NCI-H1694 (cell line): ENCODE results near the gene SLC25A33.
A peak's percentile ranks its signal among the peaks of the same experiment; 100 is the strongest.
"Not testable (repeated sequence)": the region's sequence is repeated elsewhere in the genome, so short reads cannot be mapped to it uniquely, and the experiment has no call there.

Experiments used
- DNase-seq: peaks from one replicate; lab custom pipeline; 2025; lab: John Stamatoyannopoulos, UW

SLC25A33 gene

GRCh38 chr1:9539829-9540550 lies 725 bp downstream of the SLC25A33 start:
- no peak for DNase-seq

GRCh38 chr1:9542430-9542829 lies 3.2 kb downstream of the SLC25A33 start:
- no peak for DNase-seq

GRCh38 chr1:9544926-9545325 lies 5.7 kb downstream of the SLC25A33 start:
- DNase-seq, result no peak

- DNase-seq, result no peak
Observed at GRCh38 chr1:9549955-9550546, 10.8 kb downstream of the SLC25A33 start.

DNA sequence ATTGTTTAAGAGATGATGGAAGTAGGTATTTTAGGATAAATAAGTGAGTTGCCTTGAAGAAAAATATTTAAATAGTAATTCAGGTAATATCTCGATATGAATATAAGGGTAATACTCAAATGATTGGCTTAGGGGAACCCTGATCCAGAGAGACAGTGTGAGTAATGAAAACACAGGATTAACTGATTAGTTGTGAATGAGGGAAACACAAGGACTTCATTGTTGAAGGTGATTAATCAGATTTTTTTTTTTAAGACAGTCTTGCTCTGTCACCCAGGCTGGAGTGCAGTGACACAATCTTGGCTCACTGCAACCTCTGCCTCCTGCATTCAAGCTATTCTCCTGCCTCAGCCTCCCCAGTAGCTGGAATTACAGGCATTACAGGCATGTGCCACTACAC lies 12.7 kb downstream of the SLC25A33 start:
- no peak for DNase-seq

GRCh38 chr1:9553736-9554144 lies 14.5 kb downstream of the SLC25A33 start:
- DNase-seq, result no peak

DNA sequence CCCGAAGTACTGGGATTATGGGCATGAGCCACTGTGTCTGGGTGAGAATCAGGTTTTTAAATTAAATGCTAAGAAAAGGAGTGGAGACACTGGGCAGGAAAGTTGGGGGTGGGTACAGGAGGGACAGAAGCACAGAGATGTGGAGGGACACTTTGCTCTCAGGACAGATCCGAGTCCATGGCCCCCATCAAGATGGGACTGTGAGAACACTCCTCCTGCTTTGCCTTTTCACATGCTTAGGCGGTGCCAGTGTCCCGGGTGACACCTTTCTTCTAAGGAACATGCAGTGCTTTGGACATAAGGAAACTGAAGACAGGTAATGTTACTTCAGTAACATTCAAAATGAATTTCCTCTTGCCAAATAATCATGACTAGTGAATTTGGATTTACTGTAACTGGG lies 16.7 kb downstream of the SLC25A33 start:
- no peak for DNase-seq

DNA sequence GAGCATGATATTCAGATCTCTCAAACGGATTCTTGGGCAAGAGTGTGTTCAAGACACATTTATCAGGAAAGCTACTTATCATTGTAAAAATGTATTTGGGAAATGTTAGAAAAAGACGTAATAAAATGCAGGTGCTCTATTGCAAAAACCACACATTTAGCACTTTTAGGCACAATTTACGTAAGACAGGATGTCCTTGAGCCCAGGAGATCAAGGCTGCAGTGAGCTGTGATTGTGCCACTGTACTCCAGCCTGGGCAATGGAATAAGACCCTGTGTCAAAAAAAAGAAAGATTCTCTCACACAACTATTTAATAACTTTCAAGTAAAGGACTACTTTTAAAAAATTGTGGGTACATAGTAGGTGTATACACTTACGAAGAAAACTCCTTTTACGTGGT lies 18.4 kb downstream of the SLC25A33 start:
- DNase-seq, result no peak

- peak; percentile 64 for DNase-seq
Observed at GRCh38 chr1:9558271-9558945, 19.1 kb downstream of the SLC25A33 start.

- no peak for DNase-seq
Observed at GRCh38 chr1:9558946-9559545, 19.8 kb downstream of the SLC25A33 start.

- no peak for DNase-seq
Observed at GRCh38 chr1:9559673-9560072, 20.4 kb downstream of the SLC25A33 start.

GRCh38 chr1:9560090-9560489 lies 20.8 kb downstream of the SLC25A33 start:
- not testable (repeated sequence) for DNase-seq

- peak; percentile 11 for DNase-seq
Observed at GRCh38 chr1:9561429-9561828, 22.2 kb downstream of the SLC25A33 start.

GRCh38 chr1:9569267-9569666 lies 30.0 kb downstream of the SLC25A33 start:
- DNase-seq, result no peak

GRCh38 chr1:9570886-9571529 lies 31.7 kb downstream of the SLC25A33 start:
- not testable (repeated sequence) for DNase-seq

GRCh38 chr1:9573723-9574122 lies 34.5 kb downstream of the SLC25A33 start:
- DNase-seq, result peak; percentile 33

- no peak for DNase-seq
Observed at GRCh38 chr1:9575486-9575885, 36.2 kb downstream of the SLC25A33 start.

DNA sequence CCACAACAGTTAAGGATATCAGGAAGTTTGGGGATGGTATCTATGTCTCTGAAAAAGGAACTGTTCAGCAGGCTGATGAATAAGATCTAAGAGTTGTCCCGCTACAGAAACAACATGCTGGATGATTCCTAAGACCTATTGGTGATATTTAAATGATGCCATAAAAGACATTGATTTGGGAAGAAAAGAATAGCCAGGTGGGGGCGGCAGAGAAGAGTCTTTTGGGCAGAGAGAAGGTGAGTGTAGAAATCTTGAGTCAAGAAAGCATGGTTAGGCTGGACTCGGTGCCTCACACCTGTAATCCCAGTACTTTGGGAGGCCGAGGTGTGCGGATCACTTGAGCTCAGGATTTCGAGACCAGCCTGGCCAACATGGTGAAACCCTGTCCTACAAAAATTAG lies 37.6 kb downstream of the SLC25A33 start:
- no peak for DNase-seq

DNA sequence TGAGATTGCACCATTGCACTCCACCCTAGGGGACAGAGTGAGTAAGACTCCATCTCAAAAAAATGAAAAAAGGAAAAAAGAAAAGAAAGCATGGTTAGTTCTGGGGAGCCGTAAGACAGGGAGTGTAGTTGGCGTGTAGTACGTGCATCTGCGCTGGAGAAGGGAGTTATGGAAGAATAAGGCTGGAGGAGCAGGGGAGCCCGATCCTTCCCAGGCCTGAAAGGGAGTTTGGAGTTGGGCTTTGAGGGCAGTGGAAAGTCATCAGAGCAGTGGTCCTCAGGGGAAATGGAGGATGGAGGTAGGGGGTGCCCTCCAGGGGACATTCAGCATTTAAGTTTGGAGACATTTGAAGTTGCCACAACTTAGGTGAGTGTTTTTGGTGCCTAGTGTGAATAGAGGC lies 38.2 kb downstream of the SLC25A33 start:
- no peak for DNase-seq

GRCh38 chr1:9580942-9581341 lies 41.7 kb downstream of the SLC25A33 start:
- no peak for DNase-seq

- DNase-seq, result no peak
Observed at GRCh38 chr1:9586147-9586766, 47.0 kb downstream of the SLC25A33 start.
